ENCODE results near the gene ABCC2.

GRCh38 chr10:99787782-99788445 is 5.5 kb downstream of the ABCC2 start:
- TF ChIP-seq CTCF (conservative IDR thresholded peaks at IDR 0.05; ENCODE audit: low read length) (no peak), EZH2phosphoT487 (IDR thresholded peaks at IDR 0.05; ENCODE audit: borderline replicate concordance) (no peak)

All from Loucy (cell line).